DMS53 (cell line): ENCODE data around the gene AP5Z1.
"Not testable (repeated sequence)": the region's sequence is repeated elsewhere in the genome, so short reads cannot be mapped to it uniquely, and the experiment has no call there.

ENCODE experiments used
- DNase-seq: peaks from one replicate; lab custom pipeline; 2025; lab: John Stamatoyannopoulos, UW

Gene AP5Z1

GRCh38 chr7:4788627-4789189 lies 13.3 kb downstream of the AP5Z1 start:
- no peak for DNase-seq

DNA sequence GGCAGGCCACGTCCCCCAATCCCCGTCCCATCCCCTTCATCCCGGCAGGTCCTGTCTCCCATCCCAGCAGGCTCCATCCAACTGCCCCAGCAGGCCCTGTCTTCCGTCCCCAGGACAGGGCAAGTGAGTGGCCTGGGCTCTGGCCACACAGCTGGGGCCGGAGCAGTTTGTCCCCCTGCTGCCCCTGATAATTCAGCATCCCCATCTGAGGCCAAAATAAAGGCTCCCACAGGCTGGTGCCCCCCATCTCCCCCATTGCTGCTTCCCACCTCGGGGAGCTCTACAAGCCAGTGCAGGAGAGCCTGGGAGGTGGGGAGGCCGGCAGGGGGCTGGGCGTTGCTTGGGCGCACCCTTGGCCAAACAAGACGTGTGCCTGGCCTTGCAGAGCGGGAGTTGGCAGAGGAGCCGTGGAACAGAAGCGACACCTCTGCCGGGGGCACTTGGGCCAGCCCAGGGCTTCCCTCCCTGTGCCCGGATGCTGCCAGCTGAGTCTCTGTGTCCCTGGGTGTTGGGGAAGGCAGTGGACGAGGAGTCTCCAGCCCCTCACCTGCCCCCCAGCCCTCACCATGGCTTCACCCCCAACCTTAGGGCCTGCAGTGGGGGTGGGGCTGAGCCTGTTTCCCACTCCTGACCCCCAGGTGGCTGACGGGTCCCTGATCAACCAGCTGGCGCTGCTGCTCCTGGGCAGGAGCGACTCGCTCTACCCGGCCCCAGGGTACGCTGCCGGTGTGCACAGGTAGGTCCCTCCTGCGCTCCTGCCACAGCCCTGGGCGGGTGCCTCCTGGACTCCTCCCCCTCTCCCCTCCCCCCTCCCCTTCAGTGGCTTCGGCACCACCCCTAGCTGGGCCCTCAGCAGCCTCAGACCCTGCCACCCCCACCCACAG lies 14.0 kb downstream of the AP5Z1 start:
- no peak for DNase-seq

DNA sequence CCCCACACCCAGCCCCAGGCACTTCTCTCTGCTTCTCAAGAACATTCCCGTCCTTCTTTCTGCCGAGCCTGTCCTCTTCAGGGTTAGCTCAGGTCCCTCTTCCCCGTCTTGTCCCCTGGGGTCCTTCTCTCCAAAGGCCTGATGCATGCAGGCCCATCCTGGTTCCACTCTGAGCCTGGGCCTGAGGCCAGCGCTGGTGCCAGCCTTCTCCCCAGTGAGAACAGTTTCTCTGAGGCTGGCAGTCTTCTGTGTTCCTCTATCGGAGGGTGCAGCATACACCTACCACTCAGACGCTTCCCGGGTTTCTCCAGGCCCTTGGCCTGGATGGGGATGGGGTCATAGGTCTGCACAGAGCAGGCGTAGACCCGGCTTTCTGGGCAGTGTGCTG lies 14.6 kb downstream of the AP5Z1 start:
- DNase-seq: no peak

GRCh38 chr7:4790516-4790991 lies 15.1 kb downstream of the AP5Z1 start:
- no peak for DNase-seq

GRCh38 chr7:4791101-4791737 lies 15.8 kb downstream of the AP5Z1 start:
- no peak for DNase-seq

GRCh38 chr7:4791738-4792536 lies 16.5 kb downstream of the AP5Z1 start:
- peak; percentile 42 for DNase-seq

- no peak for DNase-seq
These were observed 17.2 kb downstream of the AP5Z1 start for GRCh38 chr7:4792537-4793126.

GRCh38 chr7:4793385-4793993 lies 18.1 kb downstream of the AP5Z1 start:
- not testable (repeated sequence) for DNase-seq

DNA sequence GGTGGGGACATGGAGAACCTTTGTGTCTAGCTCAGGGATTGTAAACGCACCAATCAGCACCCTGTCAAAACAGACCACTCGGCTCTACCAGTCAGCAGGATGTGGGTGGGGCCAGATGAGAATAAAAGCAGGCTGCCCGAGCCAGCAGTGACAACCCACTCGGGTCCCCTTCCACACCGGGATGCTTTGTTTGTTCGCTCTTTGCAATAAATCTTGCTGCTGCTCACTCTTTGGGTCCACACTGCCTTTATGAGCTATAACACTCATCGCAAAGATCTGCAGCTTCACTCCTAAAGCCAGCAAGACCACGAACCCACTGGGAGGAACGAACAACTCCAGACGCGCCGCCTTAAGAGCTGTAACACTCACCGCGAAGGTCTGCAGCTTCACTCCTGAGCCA lies 18.7 kb downstream of the AP5Z1 start:
- DNase-seq: not testable (repeated sequence)

GRCh38 chr7:4794591-4795350 lies 19.3 kb downstream of the AP5Z1 start:
- no peak for DNase-seq

DNA sequence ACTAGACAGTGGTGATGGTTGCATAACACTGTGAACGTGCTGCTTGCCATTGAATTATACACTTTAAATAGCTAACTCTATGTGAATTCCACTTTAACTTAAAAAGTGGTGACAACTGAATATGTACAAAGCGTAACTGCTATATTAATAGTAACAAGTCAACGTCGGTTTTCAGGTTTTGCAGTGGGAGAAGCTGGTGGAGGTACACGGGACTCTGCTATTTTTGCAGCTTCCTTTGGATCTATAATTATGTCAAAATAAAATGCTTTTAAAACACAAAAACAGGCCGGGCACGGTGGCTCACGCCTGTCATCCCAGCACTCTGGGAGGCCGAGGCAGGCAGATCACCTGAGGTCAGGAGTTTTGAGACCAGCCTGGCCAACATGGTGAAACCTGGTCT lies 21.0 kb downstream of the AP5Z1 start:
- no peak for DNase-seq

- DNase-seq: peak; percentile 69
These were observed 22.7 kb downstream of the AP5Z1 start for GRCh38 chr7:4797858-4798705.

DNA sequence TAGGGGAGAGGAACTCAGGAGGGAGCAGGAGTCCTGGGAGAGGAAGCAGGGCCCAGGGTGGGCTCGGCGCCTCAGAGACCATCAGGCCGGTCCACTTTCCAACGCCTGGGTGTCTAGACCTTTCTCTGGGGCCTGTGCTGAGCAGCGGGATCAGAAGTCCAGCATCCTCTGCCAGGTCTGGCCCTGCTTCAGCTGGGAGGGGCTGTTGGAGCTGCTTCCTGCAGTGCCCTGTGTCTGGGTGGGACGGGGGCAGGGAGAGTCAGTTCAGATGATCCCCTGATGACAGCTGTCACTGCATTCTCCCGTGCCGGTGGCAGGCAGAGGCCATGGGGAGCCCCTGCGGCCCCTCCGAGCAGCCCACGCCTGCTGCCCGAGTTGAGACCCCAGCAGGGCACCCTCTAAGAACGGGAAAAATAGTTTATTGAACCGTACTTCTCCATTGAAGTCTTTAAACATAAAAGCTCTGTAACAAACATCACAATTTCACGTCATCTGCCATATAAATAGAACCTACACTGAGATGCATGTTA lies 23.3 kb downstream of the AP5Z1 start:
- DNase-seq: peak; percentile 44

GRCh38 chr7:4799508-4800268 lies 24.3 kb downstream of the AP5Z1 start:
- DNase-seq: peak; percentile 68

- DNase-seq: peak; percentile 49
These were observed 25.1 kb downstream of the AP5Z1 start for GRCh38 chr7:4800487-4800886.

DNA sequence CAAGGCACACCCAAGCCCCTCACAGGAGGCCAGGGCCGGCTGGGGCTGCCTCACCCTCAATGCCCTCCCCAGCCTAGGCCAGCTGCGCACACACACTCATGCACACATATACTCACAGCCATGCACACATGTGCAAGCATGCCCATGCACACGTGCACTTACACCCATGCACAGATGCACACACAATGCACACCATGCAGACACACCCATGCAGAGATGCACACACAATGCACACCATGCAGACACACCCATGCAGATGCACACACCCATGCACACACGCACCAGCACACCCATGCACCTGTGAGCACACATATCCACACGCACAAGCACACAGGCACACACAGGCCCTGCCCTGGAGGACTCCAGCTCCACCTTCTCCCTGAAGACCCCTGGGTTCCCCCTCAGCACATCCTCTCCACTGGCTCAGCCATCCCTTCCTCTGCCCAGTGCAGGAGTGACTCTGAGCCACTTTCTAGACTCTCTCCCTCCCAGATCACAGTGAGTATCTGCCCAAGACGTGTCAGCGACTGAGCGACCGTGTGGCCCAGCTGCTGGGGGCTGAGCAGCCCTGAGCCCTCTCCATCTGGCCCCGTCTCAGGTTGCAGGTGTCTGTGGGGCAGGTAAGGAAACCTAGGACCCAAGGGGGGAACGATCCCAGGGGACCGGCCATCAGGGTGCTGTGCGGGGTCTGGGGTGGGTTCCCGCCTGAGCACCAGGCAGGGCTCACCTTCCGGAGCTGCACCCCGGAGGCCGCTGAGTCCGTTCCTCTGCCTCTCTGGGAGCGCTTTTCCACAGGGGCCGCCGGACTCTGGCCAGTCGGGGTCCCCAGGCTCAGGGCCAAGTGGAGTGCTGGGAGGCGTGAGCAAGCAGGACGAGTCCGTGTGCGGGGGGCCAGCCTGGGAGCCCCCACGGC lies 25.8 kb downstream of the AP5Z1 start:
- peak; percentile 39 for DNase-seq

GRCh38 chr7:4801839-4802231 lies 26.4 kb downstream of the AP5Z1 start:
- peak; percentile 46 for DNase-seq
